Measurements from ENCODE around the gene MMP24.

MMP24 gene

GRCh38 chr20:35280523-35280922 lies 54.0 kb downstream of the MMP24 start:
- no peak for DNase-seq

- DNase-seq, result no peak
These were observed 55.1 kb downstream of the MMP24 start for GRCh38 chr20:35281506-35282101.

DNA sequence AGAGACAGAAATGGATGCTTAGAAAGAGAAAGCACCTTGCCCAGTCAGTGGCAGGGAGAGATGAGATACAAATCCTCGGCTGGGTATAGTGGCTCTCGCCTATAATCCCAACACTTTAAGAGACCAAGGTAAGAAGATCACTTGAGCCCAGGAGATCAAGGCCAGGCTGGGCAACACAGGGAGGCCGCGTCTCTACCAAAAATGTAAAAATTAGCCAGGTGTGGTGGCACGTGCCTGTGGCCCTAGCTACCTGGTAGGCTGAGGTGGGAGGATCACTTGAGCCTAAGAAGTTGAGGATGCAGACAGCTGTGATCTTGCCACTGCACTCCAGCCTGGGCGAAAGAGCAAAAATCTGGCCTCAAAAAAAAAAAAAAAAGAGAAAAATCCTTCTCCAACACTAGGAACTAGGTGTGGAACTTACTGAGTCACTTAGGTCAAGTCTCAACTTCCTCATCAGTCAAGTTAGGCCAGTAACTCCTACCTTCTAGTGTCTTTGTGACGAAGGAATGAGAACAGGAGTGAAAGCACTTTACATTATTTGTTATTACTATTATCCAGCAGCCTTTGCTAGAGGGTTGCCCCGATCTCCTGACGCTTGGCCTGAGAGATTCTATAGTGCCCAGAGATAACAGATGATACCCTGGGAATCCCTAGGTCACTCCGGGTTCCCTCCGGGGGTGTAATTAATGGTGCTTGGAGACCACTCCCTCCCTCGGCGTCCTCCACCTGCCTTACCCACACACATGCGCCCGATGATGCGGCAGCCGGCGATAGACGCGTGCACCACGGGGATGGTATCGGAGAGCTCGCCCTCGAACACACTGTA lies 57.2 kb downstream of the MMP24 start:
- DNase-seq, result no peak

GRCh38 chr20:35284267-35284991 lies 57.9 kb downstream of the MMP24 start, which contains the start of gene EIF6:
TSS of gene EIF6 (minus strand) at chr20:35284772. CDS start at chr20:35284487, 285 bp downstream.
- peak; percentile 65 for DNase-seq

DNA sequence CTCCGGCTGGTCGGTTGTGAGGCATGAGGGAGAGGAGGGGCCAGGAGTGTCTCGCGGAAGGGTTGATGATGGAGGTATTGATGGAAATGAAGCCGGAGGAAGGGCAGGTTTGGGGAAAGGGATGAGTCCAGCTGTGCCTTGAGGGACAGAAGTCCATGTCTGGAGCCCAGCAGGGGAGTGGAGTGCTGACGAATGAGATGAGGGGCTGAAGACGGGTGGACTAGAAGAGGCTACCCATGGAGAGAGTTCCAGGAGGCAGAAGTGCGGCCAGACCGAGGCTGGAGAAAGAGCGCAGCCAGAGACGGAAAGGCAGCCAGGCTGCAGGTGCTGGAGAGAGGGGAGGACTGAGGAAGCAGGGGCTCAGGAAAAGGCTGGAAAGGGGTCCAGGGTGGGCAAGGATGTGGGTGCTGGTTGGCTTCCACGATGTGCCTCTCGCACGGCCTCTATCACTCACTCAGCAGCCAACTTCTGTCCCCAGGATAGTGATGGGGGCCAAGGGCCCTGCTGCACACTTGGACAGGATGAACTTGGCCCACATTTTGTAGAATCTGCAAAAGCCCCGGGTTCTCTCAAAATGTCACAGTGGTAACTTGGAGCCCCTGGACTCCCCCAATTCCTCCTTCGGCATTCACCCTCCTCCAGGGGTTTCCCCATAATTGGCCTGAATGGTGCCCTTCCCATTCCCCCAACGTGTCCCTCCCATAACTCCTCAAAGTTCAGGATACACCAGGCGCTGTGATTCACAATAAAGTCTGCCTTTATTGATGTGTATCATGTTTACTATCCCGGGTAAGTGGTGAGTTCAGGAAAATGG lies 58.7 kb downstream of the MMP24 start:
- no peak for DNase-seq

- no peak for DNase-seq
These were observed 59.3 kb downstream of the MMP24 start for GRCh38 chr20:35285806-35286076.

DNA sequence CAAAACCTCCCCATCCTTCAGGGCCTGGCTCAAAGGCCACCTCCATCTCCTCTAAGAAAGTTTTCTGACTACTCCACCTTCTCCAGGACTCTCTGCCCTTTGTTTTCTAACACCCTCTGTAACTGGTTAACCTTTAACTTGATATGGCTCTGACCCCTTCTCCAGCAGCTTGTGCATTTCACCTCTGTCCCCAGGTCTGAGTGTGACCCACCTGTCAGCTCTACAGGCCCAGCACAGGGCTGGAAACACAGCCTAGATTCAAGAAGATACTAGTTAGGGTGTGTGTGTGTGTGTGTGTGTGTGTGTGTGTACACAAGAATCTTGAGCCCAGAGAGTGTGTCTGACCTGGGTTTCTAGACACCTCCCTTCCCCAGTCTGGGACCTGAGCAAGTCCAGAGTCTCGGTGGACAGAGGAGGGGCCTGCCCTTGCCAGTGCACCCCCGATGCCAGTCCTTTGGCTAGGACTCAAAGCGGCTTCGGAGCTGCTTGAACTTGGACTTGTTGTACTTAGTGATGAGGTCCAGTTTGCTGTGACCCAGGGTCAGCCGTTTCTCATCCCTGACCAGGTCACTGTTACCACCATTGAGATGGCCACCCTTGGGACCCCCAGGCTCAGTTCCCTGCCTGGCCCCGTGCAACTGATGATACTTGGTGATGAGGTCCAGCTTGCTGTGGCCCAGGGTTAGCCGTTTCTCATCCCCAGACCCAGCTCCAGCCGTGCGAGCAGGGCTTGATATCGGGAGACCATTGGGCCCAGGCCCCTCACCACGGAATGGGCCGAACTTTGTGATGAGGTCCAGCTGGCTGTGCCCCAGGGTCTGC lies 59.8 kb downstream of the MMP24 start:
- no peak for DNase-seq

GRCh38 chr20:35286899-35287508 lies 60.5 kb downstream of the MMP24 start:
- DNase-seq, result no peak

GRCh38 chr20:35287509-35288324 lies 61.2 kb downstream of the MMP24 start:
- no peak for DNase-seq

DNA sequence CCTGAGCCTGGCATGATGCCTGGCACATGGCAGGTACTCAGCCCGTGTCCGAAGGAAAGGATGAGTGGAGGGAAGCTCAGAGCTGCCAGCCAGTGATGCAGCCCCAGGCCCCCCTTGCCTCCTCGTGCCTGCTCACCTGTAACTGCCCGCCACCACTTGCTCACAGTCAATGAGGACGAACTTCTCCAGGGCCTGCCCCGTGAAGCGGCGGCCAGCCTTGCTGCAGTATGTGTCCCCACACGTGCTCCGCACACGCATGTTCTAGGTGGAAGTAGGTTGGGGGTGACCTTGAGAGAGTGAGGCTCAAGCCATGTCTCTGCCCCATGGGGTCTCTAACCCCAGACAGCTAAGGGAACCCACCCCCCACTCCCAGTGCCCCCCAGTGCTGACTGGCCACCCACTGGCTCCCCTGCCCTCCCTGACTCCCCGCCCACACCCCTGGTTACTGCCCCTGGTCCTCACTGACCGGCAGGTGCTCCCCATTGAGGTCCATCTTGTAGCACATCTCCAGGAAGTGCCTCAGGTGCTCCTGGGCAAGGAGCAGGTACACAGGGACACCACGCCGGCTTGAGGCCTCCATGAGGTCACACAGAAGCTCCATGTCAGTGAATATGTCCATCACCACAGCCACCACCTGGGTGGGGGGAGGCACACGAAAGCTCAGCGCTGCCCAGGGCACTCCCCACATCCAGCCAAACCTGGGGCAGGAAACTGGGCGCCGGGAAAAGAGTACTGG lies 62.0 kb downstream of the MMP24 start:
- DNase-seq, result no peak

- DNase-seq, result no peak
These were observed 63.8 kb downstream of the MMP24 start for GRCh38 chr20:35290186-35290886.

DNA sequence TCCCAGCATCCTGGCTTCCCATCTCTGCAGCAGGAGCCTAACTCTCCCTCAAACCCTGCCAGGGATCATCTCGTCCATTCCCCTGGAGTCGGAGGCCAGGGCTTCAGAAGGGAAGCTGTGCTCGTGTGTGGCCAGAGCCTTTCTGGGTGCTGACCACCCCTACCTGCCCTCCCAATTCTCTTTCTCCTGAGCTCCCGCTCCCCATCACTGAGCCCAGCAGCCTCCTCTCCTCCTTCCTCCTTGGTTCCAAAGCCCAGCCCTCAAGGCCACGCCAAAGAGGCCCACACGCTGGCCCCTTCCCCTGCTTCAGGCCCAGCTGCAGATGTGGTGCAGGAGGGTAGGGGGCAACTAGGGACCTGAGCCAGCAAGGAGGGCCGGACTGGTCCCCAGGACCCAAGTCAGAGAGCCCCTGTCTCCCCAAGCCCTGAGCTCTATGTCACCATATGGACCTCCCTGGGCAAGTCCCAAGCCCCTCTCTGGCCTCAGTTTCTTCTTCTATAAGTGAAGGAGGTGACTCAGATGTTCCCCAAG lies 64.5 kb downstream of the MMP24 start:
- no peak for DNase-seq

DNA sequence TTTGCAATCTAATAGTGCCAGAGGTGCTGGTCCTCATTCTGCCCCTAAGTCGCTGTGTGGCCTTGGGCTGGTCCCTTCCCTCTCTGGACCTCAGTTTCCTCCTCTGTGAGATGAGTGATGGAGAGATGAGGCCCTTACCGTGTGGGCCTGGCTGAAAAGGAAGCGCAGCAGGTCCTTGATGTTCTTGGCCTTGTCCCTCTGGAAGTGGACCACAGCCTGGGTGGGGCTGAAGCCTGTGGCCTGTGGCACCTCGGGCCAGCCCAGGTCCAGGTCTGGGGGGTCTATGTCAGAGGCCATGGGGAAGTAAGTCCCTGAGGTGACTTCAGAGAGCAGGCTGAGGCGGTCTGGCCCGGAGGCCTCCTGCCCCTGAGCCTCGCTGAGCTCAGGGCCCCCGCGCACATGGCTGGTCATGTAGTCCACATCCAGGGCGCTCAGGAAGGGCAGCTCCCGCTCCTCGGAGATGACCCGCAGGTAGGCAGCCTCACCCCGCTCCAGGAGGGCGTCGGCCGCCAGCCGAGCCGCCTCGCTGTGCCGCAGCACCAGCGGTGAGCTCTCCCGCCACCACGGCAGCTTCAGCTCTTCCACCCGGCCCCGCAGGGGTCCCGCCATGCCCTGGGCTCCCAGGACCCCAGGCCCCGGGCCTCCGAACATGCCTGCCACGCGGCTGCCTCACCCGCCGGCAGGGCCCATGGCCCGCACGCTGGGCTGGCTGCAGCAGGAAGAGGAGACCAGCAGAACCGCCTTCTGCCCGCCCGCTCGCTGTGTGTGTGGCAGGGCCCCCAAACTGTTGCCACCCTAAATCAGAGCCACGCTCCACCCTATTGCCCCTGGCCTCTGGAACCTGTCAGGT lies 65.4 kb downstream of the MMP24 start, which contains the start of gene FAM83C:
Gene FAM83C, minus strand, starts transcription at position 772 of the 850 bp plus-strand sequence. Its CDS starts 121 bp downstream, at position 651.
- no peak for DNase-seq

- no peak for DNase-seq
These were observed 66.2 kb downstream of the MMP24 start for GRCh38 chr20:35292504-35293285.

DNA sequence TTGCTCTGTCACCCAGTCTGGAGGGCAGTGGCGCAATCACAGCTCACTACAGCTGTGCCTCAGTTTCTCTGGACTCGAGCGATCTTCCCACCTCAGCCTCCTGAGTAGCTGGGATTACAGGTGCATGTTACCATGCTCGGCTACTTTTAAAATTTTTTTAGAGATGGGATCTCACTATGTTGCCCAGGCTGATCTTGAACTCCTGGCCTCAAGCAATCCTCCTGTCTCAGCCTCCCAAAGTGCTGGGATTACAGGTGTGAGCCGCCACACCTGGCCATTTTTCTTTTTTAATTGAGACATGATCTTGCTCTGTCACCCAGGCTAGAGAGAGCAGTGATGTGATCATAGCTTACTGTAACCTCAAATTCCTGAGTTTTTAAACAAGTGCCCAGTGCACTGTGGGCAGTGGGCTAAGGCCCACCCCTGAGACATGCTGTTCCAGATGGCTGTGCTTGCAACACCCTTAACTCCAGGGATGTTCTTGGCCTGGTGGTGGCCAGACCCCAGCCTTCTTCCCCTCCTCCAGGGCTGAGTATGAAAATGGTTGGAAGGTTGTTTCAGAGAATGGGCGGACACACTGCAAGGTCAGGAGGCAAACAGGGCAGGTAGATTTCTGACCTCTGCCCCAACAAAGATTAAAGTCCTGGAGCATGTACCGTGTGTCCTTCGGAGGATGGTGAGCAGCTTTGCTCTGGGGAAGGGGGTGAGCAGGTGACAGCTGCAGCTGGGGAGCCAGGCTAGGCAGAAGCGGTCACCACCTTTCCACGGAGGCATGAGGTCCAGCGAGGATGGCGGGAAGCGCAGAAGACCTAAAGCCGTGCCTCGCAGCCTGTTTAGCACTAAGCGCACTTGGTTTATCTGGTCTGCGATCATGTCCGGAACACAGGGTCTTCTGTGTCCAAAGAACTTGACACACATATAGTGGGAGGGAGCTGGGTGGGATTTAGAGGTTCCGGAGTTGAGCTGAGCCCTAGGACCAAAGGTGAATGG lies 67.1 kb downstream of the MMP24 start:
- DNase-seq, result no peak

GRCh38 chr20:35294293-35294685 lies 67.8 kb downstream of the MMP24 start:
- DNase-seq, result no peak

Measured in activated effector memory CD4-positive, alpha-beta T cell treated with Interleukin-2 at 50 U/mL for 16 hours (primary cell).